Heart right ventricle (tissue), 16 donors: ENCODE data around the gene DEFB129. TPM values are rescaled to one million over a fixed set of nuclear protein-coding genes. Genes with fewer than 3 reads are reported as not detected.
"Not testable (repeated sequence)": the region's sequence is repeated elsewhere in the genome, so short reads cannot be mapped to it uniquely, and the experiment has no call there.

Source experiments
- ATAC-seq, 8 donors: fragments of 200-7000 bp; cut with Tn5 transposase; one replicate each; pipeline ENCODE4 v1.9.1; 2020; ENCODE audit warnings: mild to moderate bottlenecking in 8 of 8, moderate library complexity in 8 of 8, moderate number of reproducible peaks in 1 of 8
- DNase-seq, 2 donors: peaks; one replicate each; pipeline ENCODE4 v3.0.0-alpha.2; 2020
- H3K27ac ChIP-seq, 10 donors: fragments of 200-600 bp; sonication (generic) in 2 of 10; one replicate each; pipeline versions ENCODE4 v1.5.0 to v1.8.0; 2020 to 2022; ENCODE audit warnings: mild to moderate bottlenecking in 3 of 10
- H3K27me3 ChIP-seq, 7 donors: fragments of 200-600 bp; one replicate each; pipeline ENCODE4 v1.8.0; 2021 to 2022; ENCODE audit warnings: mild to moderate bottlenecking in 2 of 7
- H3K36me3 ChIP-seq, 9 donors: fragments of 200-600 bp; sonication (generic) in 1 of 9; one replicate each; pipeline versions ENCODE4 v1.5.0 to v1.8.0; 2020 to 2022; ENCODE audit warnings: mild to moderate bottlenecking in 2 of 9
- H3K4me1 ChIP-seq, 9 donors: fragments of 200-600 bp; sonication (generic) in 1 of 9; one replicate each; pipeline versions ENCODE4 v1.5.0 to v1.8.0; 2020 to 2022; ENCODE audit warnings: mild to moderate bottlenecking in 4 of 9
- H3K4me3 ChIP-seq, 10 donors: fragments of 200-600 bp; sonication (generic) in 2 of 10; one replicate each; pipeline versions ENCODE4 v1.5.0 to v1.8.0; 2020 to 2022; ENCODE audit warnings: mild to moderate bottlenecking in 7 of 10, moderate library complexity in 2 of 10
- H3K9me3 ChIP-seq, 11 donors: fragments of 200-600 bp in 10 of 11; sonication (generic) in 2 of 11; one replicate each; pipeline versions ENCODE4 v1.5.0 to v1.8.0; 2013 to 2022; ENCODE audit warnings: mild to moderate bottlenecking in 2 of 11, control low read depth in 1 of 11, moderate library complexity in 1 of 11
- CTCF ChIP-seq, 9 donors: fragments of 200-600 bp; sonication (generic) in 2 of 9; IDR thresholded peaks; one replicate each; pipeline versions ENCODE4 v1.5.0 to v1.8.0; 2021 to 2022; ENCODE audit warnings: antibody characterized with exemption in 9 of 9, mild to moderate bottlenecking in 5 of 9, moderate library complexity in 1 of 9
- WGBS, 2 donors: extraction: QIAGEN DNeasy Blood & Tissue Kit; methylation state at CpG; one replicate each; pipeline ENCODE4 v1.1.7; 2013; ENCODE audit warnings: inconsistent platforms in 1 of 2; 5-methylcytosine and 5-hydroxymethylcytosine counted together
- intact Hi-C, 10 donors: fragments of 100-400 bp; cut with DNase I; formaldehyde crosslinking; loops; one replicate each; pipeline versions ENCODE4 v1.11.1 to v1.14.2; 2022
- polyA plus RNA-seq, 2 donors: library from polyadenylated mRNA; stranded (reverse); fragments of 200-250 nt; gene quantifications; one replicate each; pipeline ENCODE4 v1.2.3, GENCODE V29; 2013
- total RNA-seq, 10 donors: library from RNA; stranded (reverse); fragmentation: NEBNext Ultra II Directional in 3 of 10; extraction: Animal tissue kit (Norgen Biotek cat#: 25700) in 3 of 10; gene quantifications; one replicate each; pipeline versions ENCODE4 v1.2.1 to v1.2.4, GENCODE V29; 2021 to 2023
- donor health status: Arrhythmogenic right ventricular cardiomyopathy.
- donor health status: ischemic (EF 13 %, LVEDD 7.1; RV severe dilation, severe dysfunction).
- donor health status: healthy with polysubstance abuse.
- donor health status: DM: no; HTN: yes; CAD: no.
- donor health status: DM: no; HTN: no; CAD: no.
- donor health status: ischemic (EF 25% LVEDD 6.9; RV normal size, moderate dysfunction).
- donor health status: ischemic (EF 25% LVEDD 5.7; RV mildly dilated, moderate dysfunction).
- donor health status: healthy.
- donor health status: DM: yes; HTN: yes; CAD: no.
- donor health status: Ischemic cardiomyopathy.
- donor health status: ischemic (EF 35%, LVEDD 5.7; RV mildly dilated, moderate dysfunction).
- donor health status: nonischemic (EF 11% LVEDD 7.7; RV severe dilation, severe dysfunction).
- donor health status: DM: yes; HTN: yes; CAD: no.
- donor health status: PGD.
- donor health status: ischemic (EF 29% LVEDD 5.4; RV normal size, mild dysfunction).
- donor health status: nonischemic (EF 23%, LVEDD 6.1; RV moderate dilation, normal function).

DEFB129 gene
- total and polyA plus RNA-seq, 12 donors, result not detected

- intact Hi-C loops, result no loop called here
- H3K27ac ChIP-seq, result no peak overlapping the region
- H3K4me1 ChIP-seq, result no peaks in the 10 kb centered on the region
- peaks cover 0 to 9% (median 0%) of the 10 kb centered on the region in 11 donors for H3K9me3 ChIP-seq
- 40 to 50% methylated on average over 2 of the region's 2 CpGs for WGBS, 2 donors
- DNase-seq (no peak), ATAC-seq (no peak)
- no peaks in the 10 kb centered on the region for H3K36me3 ChIP-seq
- TF ChIP-seq CTCF (IDR thresholded peaks at IDR 0.05), result no peak
- H3K27me3 ChIP-seq, result peaks cover 0 to 29% (median 2%) of the 10 kb centered on the region in 7 donors
- H3K4me3 ChIP-seq, result no peak overlapping the region
These were observed 24.3 kb downstream of the DEFB129 start for GRCh38 chr20:251354-251753.

- no peaks in the 10 kb centered on the region for H3K4me1 ChIP-seq
- TF ChIP-seq CTCF (IDR thresholded peaks at IDR 0.05), result no peak
- no peaks in the 10 kb centered on the region for H3K9me3 ChIP-seq
- H3K27ac ChIP-seq, result no peak overlapping the region
- intact Hi-C loops, result no loop called here
- H3K27me3 ChIP-seq, result peaks cover 0 to 29% (median 2%) of the 10 kb centered on the region in 7 donors
- 71 to 75% methylated on average over 2 of the region's 2 CpGs for WGBS, 2 donors
- DNase-seq (no peak), ATAC-seq (no peak)
- H3K4me3 ChIP-seq, result no peak overlapping the region
- no peaks in the 10 kb centered on the region for H3K36me3 ChIP-seq
These were observed 25.7 kb downstream of the DEFB129 start for GRCh38 chr20:252801-253200.

GRCh38 chr20:253447-253846 lies 26.4 kb downstream of the DEFB129 start:
- H3K36me3 ChIP-seq, H3K9me3 ChIP-seq, DNase-seq, H3K4me3 ChIP-seq, H3K4me1 ChIP-seq, H3K27ac ChIP-seq, ATAC-seq, intact Hi-C loops: not testable (repeated sequence)
- 52 to 58% methylated on average over 6 of the region's 6 CpGs for WGBS, 2 donors
- H3K27me3 ChIP-seq, result peaks cover 0 to 26% (median 2%) of the 10 kb centered on the region in 7 donors

GRCh38 chr20:257419-257818 lies 30.4 kb downstream of the DEFB129 start, which contains the start of gene DEFB132:
TSS of gene DEFB132 (plus strand) at chr20:257724. CDS start at chr20:257779, 55 bp downstream.
- Histone ChIP-seq H3K9me3 (no peaks in the 10 kb centered on the region), H3K27ac (no peak within 1 kb of the TSS), H3K36me3 (no peaks in the 10 kb centered on the region), H3K4me1 (no peaks in the 10 kb centered on the region), H3K4me3 (no peak within 1 kb of the TSS), H3K27me3 (peaks cover 0 to 8% (median 5%) of the 10 kb centered on the region in 7 donors)
- intact Hi-C loops, result no loop called here
- no peak for TF ChIP-seq CTCF (IDR thresholded peaks at IDR 0.05)
- ATAC-seq (peak in 2 of 8 donors; percentile 19 to 63), DNase-seq (no peak)
- 62% methylated on average over 7 of the region's 7 CpGs for WGBS, 2 donors

GRCh38 chr20:258269-258858 lies 31.3 kb downstream of the DEFB129 start:
- no peak for ATAC-seq
- Histone ChIP-seq H3K36me3 (no peaks in the 10 kb centered on the region), H3K27ac (no peak overlapping the region), H3K4me3 (no peak overlapping the region), H3K27me3 (peaks cover 0 to 6% (median 3%) of the 10 kb centered on the region in 7 donors), H3K9me3 (no peaks in the 10 kb centered on the region), H3K4me1 (no peaks in the 10 kb centered on the region)
- intact Hi-C loops, result no loop called here
- WGBS, 2 donors, result 65 to 69% methylated on average over 4 of the region's 4 CpGs
- DNase-seq, result no peak
- TF ChIP-seq CTCF (IDR thresholded peaks at IDR 0.05), result no peak
